Measurements from ENCODE around the gene TBC1D13. TPM values are rescaled to one million over a fixed set of nuclear protein-coding genes. Genes with fewer than 3 reads are reported as not detected.
"Not testable (repeated sequence)": the region's sequence is repeated elsewhere in the genome, so short reads cannot be mapped to it uniquely, and the experiment has no call there.

TBC1D13 gene
- total RNA-seq, 2 experiments from 2014 or later = 25.4 to 28.7 TPM

- DNase-seq (no peak), ATAC-seq (ENCODE audit: poor library complexity) (no peak)
- H3K9me3 Mint-ChIP-seq = peaks cover 3% of the 10 kb centered on the region
- peaks cover 37% of the 10 kb centered on the region for H3K36me3 Mint-ChIP-seq (ENCODE audit: low read depth)
- TF ChIP-seq, protein P1, sequence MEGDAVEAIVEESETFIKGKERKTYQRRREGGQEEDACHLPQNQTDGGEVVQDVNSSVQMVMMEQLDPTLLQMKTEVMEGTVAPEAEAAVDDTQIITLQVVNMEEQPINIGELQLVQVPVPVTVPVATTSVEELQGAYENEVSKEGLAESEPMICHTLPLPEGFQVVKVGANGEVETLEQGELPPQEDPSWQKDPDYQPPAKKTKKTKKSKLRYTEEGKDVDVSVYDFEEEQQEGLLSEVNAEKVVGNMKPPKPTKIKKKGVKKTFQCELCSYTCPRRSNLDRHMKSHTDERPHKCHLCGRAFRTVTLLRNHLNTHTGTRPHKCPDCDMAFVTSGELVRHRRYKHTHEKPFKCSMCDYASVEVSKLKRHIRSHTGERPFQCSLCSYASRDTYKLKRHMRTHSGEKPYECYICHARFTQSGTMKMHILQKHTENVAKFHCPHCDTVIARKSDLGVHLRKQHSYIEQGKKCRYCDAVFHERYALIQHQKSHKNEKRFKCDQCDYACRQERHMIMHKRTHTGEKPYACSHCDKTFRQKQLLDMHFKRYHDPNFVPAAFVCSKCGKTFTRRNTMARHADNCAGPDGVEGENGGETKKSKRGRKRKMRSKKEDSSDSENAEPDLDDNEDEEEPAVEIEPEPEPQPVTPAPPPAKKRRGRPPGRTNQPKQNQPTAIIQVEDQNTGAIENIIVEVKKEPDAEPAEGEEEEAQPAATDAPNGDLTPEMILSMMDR (IDR thresholded peaks at IDR 0.05) = no peak
- intact Hi-C loops (cut with DNase I, micrococcal nuclease) = no loop called here
- Histone ChIP-seq H3K27me3 (ENCODE audit: control insufficient read depth in 1 of 2, insufficient read depth in 2 of 2, low read length in 2 of 2) (no peaks in the 10 kb centered on the region), H3K36me3 (ENCODE audit: insufficient read depth, low read length) (peaks cover 14% of the 10 kb centered on the region), H3K9me3 (ENCODE audit: control insufficient read depth in 1 of 2, insufficient read depth in 1 of 2, low read length in 2 of 2) (peaks cover 5 to 9% of the 10 kb centered on the region in 2 experiments), H3K4me1 (ENCODE audit: insufficient read depth, low read length) (no peaks in the 10 kb centered on the region), H3K27ac (ENCODE audit: low read depth in 1 of 2, low read length in 2 of 2) (no peak overlapping the region), H3K4me3 (ENCODE audit: low read length) (no peak overlapping the region)
- CTCF ChIA-PET = no interaction called here
- no peak overlapping the region for H3K27ac Mint-ChIP-seq
- H3K27me3 Mint-ChIP-seq = no peaks in the 10 kb centered on the region
- POLR2A ChIA-PET = no interaction called here
- H3K4me3 Mint-ChIP-seq = no peak overlapping the region
- H3K4me1 Mint-ChIP-seq (ENCODE audit: low read depth) = no peaks in the 10 kb centered on the region
Observed at GRCh38 chr9:128846680-128847030, 59.6 kb downstream of the TBC1D13 start.

DNA sequence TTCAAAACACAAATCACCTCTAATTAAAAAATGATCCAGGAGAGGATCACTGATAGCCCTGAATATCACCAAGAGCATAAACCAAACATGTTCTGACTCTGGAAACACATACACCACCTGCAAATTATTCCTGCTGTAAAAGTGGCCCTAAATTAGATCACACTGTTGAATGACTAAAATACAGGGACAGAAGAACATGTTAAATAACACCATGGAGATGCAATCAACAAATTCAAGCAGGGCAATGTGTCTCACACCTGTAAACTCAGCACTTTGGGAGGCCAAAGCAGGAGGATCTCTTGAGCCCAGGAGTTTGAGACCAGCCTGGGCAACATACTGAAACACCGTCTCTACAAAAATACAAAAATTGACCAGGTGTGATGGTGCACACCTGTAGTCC, 60.8 kb downstream of the TBC1D13 start:
- no peaks in the 10 kb centered on the region for H3K27me3 Mint-ChIP-seq
- H3K27ac Mint-ChIP-seq = no peak overlapping the region
- DNase-seq = no peak
- intact Hi-C loops (cut with DNase I, micrococcal nuclease) = no loop called here
- peaks cover 36% of the 10 kb centered on the region for H3K36me3 Mint-ChIP-seq (ENCODE audit: low read depth)
- H3K4me3 Mint-ChIP-seq = no peak overlapping the region
- peaks cover 3% of the 10 kb centered on the region for H3K9me3 Mint-ChIP-seq
- no peaks in the 10 kb centered on the region for H3K4me1 ChIP-seq (ENCODE audit: insufficient read depth, low read length)
- ATAC-seq (ENCODE audit: poor library complexity) = no peak
- H3K27me3 ChIP-seq (ENCODE audit: control insufficient read depth in 1 of 2, insufficient read depth in 2 of 2, low read length in 2 of 2) = no peaks in the 10 kb centered on the region
- H3K9me3 ChIP-seq (ENCODE audit: control insufficient read depth in 1 of 2, insufficient read depth in 1 of 2, low read length in 2 of 2) = peaks cover 5 to 12% of the 10 kb centered on the region in 2 experiments
- CTCF ChIA-PET = no interaction called here
- peaks cover 5% of the 10 kb centered on the region for H3K36me3 ChIP-seq (ENCODE audit: insufficient read depth, low read length)
- H3K27ac ChIP-seq (ENCODE audit: low read depth in 1 of 2, low read length in 2 of 2) = no peak overlapping the region
- H3K4me3 ChIP-seq (ENCODE audit: low read length) = no peak overlapping the region
- POLR2A ChIA-PET = no interaction called here
- H3K4me1 Mint-ChIP-seq (ENCODE audit: low read depth) = no peaks in the 10 kb centered on the region
- TF ChIP-seq, protein P1 (IDR thresholded peaks at IDR 0.05) = no peak

GRCh38 chr9:128851024-128851423, 64.0 kb downstream of the TBC1D13 start:
- ATAC-seq (ENCODE audit: poor library complexity); H3K27ac ChIP-seq (ENCODE audit: low read depth in 1 of 2, low read length in 2 of 2); H3K27me3 Mint-ChIP-seq; DNase-seq; H3K4me3 ChIP-seq (ENCODE audit: low read length); CTCF ChIA-PET; H3K27ac Mint-ChIP-seq; H3K4me3 Mint-ChIP-seq; H3K4me1 ChIP-seq (ENCODE audit: insufficient read depth, low read length); POLR2A ChIA-PET; H3K4me1 Mint-ChIP-seq (ENCODE audit: low read depth); H3K36me3 ChIP-seq (ENCODE audit: insufficient read depth, low read length); H3K27me3 ChIP-seq (ENCODE audit: control insufficient read depth in 1 of 2, insufficient read depth in 2 of 2, low read length in 2 of 2); intact Hi-C loops (cut with DNase I, micrococcal nuclease); H3K9me3 Mint-ChIP-seq: not testable (repeated sequence)
- H3K36me3 Mint-ChIP-seq (ENCODE audit: low read depth) = peaks cover 36% of the 10 kb centered on the region
- peaks cover 5 to 12% of the 10 kb centered on the region in 2 experiments for H3K9me3 ChIP-seq (ENCODE audit: control insufficient read depth in 1 of 2, insufficient read depth in 1 of 2, low read length in 2 of 2)

All from CD4-positive, alpha-beta T cell (primary cell).